Tibial artery (tissue), 4 donors: Measurements from ENCODE around the gene MSI2.

Experiments
- DNase-seq, 2 donors: peaks; one replicate each; pipeline ENCODE4 v3.0.0-alpha.2; 2019
- H3K27ac ChIP-seq, 2 donors: fragments of 200-600 bp; sonication (generic) in 1 of 2; 1 replicate in 1 of 2; 2 replicates in 1 of 2; pipeline ENCODE4 v1.5.1; 2018 to 2019; ENCODE audit warnings: mild to moderate bottlenecking in 1 of 2
- H3K27me3 ChIP-seq, 2 donors: fragments of 200-600 bp; sonication (generic) in 1 of 2; one replicate each; pipeline versions ENCODE4 v1.5.1 to v1.6.0; 2016 to 2019
- H3K36me3 ChIP-seq, 3 donors: fragments of 200-600 bp; sonication (generic) in 2 of 3; one replicate each; pipeline ENCODE4 v1.5.1; 2016 to 2019; ENCODE audit warnings: mild to moderate bottlenecking in 2 of 3
- H3K4me1 ChIP-seq, 4 donors: fragments of 200-600 bp; sonication (generic) in 2 of 4; 1 replicate in 3 of 4; 2 replicates in 1 of 4; pipeline ENCODE4 v1.5.1; 2016 to 2019
- H3K4me3 ChIP-seq, 2 donors: fragments of 200-600 bp; sonication (generic) in 1 of 2; 1 replicate in 1 of 2; 2 replicates in 1 of 2; pipeline ENCODE4 v1.5.1; 2018 to 2019; ENCODE audit warnings: mild to moderate bottlenecking in 2 of 2
- H3K9me3 ChIP-seq, 3 donors: fragments of 200-600 bp; sonication (generic) in 1 of 3; one replicate each; pipeline ENCODE4 v1.5.1; 2016 to 2019
- CTCF ChIP-seq, 2 experiments: fragments of 200-600 bp in 1 of 2; fragments of 450-650 bp in 1 of 2; IDR thresholded peaks; one replicate each; pipeline ENCODE4 v1.5.1; 2017 to 2019; ENCODE audit warnings: antibody characterized with exemption in 2 of 2, mild to moderate bottlenecking in 1 of 2, moderate library complexity in 1 of 2
- intact Hi-C: fragments of 100-400 bp; cut with DNase I; formaldehyde crosslinking; loops from one replicate; pipeline ENCODE4 v1.15.0; 2023; ENCODE audit warnings: low total_unique reads

MSI2 gene

GRCh38 chr17:57595426-57595825 lies 339.1 kb downstream of the MSI2 start:
- intact Hi-C loops, result no loop called here

GRCh38 chr17:57595947-57596695 lies 339.8 kb downstream of the MSI2 start:
- Histone ChIP-seq H3K27me3 (no peaks in the 10 kb centered on the region), H3K36me3 (no peaks in the 10 kb centered on the region), H3K4me1 (peaks cover 0 to 6% (median 3%) of the 10 kb centered on the region in 4 donors), H3K27ac (no peak overlapping the region), H3K9me3 (peaks cover 0 to 5% (median 0%) of the 10 kb centered on the region in 3 donors), H3K4me3 (no peak overlapping the region)
- DNase-seq, result no peak
- no peak for TF ChIP-seq CTCF (IDR thresholded peaks at IDR 0.05)
- intact Hi-C loops, result no loop called here

More at GRCh38 chr17:57595426-57595825, 339.1 kb downstream of the MSI2 start:
- Histone ChIP-seq H3K36me3 (no peaks in the 10 kb centered on the region), H3K9me3 (peaks cover 0 to 5% (median 0%) of the 10 kb centered on the region in 3 donors), H3K4me3 (no peak overlapping the region), H3K27ac (no peak overlapping the region), H3K4me1 (peaks cover 0 to 6% (median 3%) of the 10 kb centered on the region in 4 donors), H3K27me3 (no peaks in the 10 kb centered on the region)
- no peak for DNase-seq
- no peak for TF ChIP-seq CTCF (IDR thresholded peaks at IDR 0.05)

GRCh38 chr17:57597101-57597500 lies 340.8 kb downstream of the MSI2 start:
- H3K9me3 ChIP-seq, result peaks cover 0 to 5% (median 0%) of the 10 kb centered on the region in 3 donors
- no peak overlapping the region for H3K27ac ChIP-seq
- no peak overlapping the region for H3K4me3 ChIP-seq
- no peak for DNase-seq
- intact Hi-C loops, result no loop called here
- peaks cover 0 to 6% (median 3%) of the 10 kb centered on the region in 4 donors for H3K4me1 ChIP-seq
- H3K27me3 ChIP-seq, result no peaks in the 10 kb centered on the region
- H3K36me3 ChIP-seq, result no peaks in the 10 kb centered on the region
- TF ChIP-seq CTCF (IDR thresholded peaks at IDR 0.05), result no peak

- TF ChIP-seq CTCF (IDR thresholded peaks at IDR 0.05), result peak; percentile 59 to 67
- Histone ChIP-seq H3K27me3 (no peaks in the 10 kb centered on the region), H3K27ac (no peak overlapping the region), H3K36me3 (no peaks in the 10 kb centered on the region), H3K9me3 (peaks cover 0 to 5% (median 0%) of the 10 kb centered on the region in 3 donors), H3K4me1 (peaks cover 0 to 6% (median 3%) of the 10 kb centered on the region in 4 donors), H3K4me3 (no peak overlapping the region)
- DNase-seq, result peak in 1 of 2 donors; percentile 53
- intact Hi-C loops, result no loop called here
These were observed 341.5 kb downstream of the MSI2 start for GRCh38 chr17:57597531-57598453.

GRCh38 chr17:57599271-57600045 lies 343.1 kb downstream of the MSI2 start:
- H3K9me3 ChIP-seq, result peaks cover 0 to 5% (median 0%) of the 10 kb centered on the region in 3 donors
- H3K27ac ChIP-seq, result no peak overlapping the region
- H3K4me3 ChIP-seq, result no peak overlapping the region
- DNase-seq, result no peak
- no peaks in the 10 kb centered on the region for H3K36me3 ChIP-seq
- TF ChIP-seq CTCF (IDR thresholded peaks at IDR 0.05), result no peak
- no peaks in the 10 kb centered on the region for H3K27me3 ChIP-seq
- H3K4me1 ChIP-seq, result peaks cover 0 to 8% (median 3%) of the 10 kb centered on the region in 4 donors
- intact Hi-C loops, result no loop called here
